Globus pallidus (tissue), 1 donor: ENCODE data around the gene ALDH16A1.
A peak's percentile ranks its signal among the peaks of the same experiment; 100 is the strongest.
"Not testable (repeated sequence)": the region's sequence is repeated elsewhere in the genome, so short reads cannot be mapped to it uniquely, and the experiment has no call there.

Source experiments
- DNase-seq: peaks from one replicate; pipeline ENCODE4 v3.0.0-alpha.2; 2015; ENCODE audit warnings: low spot score

ALDH16A1 gene

DNA sequence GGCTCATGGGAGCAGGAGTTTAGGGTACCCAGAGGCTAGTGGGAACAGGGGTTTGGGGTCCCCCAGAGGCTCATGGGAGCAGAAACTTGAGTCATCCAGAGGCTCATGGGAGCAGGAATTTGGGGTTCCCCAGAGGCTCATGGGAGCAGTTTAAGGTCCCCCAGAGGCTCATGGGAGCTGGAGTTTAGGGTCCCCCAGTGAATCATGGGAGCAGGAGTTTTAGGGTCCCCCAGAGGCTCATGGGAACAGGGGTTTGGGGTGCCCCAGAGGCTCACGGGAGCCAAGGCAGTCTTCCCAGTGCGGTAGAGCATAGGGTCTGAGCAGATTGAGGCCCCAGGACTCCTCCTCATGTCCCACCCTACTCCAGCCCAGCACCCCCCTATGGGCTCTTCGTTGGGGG, 12.3 kb downstream of the ALDH16A1 start:
- DNase-seq: no peak

DNA sequence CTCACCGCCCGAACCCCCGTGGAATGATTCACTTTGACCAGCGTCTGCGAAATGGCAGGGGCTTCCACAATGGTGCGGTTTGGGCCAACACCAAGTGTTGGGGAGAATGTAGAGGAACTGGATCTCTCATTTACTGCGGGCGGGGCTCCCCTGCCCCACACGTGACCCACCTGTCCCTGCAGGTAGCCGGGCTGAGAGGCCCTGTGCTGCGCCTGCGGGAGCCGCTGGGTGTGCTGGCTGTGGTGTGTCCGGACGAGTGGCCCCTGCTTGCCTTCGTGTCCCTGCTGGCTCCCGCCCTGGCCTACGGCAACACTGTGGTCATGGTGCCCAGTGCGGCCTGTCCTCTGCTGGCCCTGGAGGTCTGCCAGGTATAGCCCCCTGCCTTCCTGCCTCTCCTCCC, 15.2 kb downstream of the ALDH16A1 start:
- DNase-seq: no peak

DNA sequence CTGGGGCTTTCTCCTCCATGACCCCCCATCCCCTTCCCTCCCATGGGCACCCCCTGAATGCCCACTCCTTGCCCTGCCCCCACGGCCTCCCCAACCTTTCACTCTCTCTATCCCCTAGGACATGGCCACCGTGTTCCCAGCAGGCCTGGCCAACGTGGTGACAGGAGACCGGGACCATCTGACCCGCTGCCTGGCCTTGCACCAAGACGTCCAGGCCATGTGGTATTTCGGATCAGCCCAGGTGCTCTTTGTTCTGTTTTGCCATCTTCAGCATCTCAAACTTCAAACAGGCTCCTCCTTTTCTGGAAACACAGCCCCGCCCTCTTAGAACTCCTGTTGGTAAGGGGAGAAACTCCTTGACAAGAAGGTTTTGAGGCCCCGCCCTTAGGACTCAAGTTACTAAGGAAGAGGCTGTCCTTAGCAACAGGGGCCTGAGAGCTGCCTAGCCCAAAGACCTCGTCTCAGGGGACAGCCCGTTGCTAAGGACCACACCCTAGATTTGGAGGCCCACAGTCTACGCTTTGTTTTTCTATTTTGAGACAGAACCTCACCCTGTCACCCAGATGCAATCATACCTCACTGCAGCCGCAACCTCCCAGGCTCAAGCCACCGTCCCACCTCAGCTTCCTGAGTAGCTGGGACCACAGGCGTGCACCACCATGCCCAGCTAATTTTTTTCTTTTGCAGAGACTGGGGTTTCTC, 15.9 kb downstream of the ALDH16A1 start:
- DNase-seq: no peak

DNA sequence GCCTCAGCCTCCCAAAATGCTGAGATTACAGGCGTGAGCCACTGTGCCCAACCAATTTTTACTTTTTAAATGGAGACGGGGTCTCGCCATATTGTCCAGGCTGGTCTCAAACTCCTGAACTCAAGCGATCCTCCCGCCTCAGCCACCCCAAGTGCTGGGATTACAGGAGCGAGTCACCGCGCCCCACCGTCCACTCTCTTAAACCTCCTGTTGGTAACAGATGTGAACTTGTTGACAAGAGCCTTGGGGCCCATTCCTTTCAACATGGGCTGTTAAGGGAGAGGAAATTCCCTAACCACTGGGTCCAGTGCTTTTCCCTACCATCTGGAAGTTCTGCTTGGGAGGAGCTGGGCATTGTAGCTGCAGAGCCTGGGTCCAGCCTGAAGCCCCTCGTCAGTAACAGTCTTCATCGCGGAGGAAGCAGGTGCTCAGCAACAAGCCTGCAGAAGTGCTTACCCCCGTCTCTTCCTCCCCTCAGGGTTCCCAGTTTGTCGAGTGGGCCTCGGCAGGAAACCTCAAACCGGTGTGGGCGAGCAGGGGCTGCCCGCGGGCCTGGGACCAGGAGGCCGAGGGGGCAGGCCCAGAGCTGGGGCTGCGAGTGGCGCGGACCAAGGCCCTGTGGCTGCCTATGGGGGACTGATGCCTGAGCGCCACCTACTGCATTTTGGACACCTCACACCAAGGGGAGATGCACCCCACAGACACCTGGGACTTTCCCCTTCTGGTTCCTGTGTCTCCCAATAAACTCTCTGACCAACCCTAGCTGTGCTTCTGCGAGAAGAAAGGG, 17.0 kb downstream of the ALDH16A1 start:
- no peak for DNase-seq

DNA sequence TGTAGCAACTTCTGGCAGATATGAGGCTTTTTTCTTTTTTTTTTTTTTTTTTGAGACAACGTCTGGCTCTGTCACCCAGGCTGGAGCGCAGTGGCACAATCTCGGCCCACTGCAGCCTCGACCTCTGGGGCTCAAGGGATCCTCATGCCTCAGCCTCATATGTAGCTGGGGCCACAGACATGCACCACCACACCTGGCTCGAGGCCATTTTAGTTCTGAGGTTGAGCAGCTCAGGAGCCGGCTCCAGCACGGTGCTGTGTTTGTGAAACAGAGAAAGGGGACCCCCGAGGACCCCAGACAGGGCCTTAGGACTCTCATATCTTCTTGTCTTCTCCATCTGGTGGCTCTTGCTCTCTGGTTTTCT, 17.6 kb downstream of the ALDH16A1 start:
- DNase-seq: no peak

DNA sequence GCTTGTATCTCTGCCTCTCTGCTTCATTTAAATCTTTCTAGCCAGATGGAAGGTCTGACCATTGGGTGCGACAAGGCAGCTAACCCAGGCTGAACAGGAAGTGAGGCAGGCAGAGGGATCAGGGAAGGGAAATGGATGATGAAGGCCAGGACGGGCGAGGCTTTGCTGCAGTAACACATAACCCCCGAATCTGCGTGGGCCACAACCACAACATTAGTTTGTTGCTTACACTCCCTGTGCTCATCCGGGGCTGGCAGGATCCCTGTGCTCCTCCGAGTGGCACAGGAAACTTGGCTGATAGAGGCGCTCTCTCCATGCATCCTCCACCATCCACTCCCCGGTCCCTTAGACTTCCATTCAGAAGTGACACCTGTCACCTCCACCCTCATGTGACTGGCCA, 19.9 kb downstream of the ALDH16A1 start:
- DNase-seq: no peak

DNA sequence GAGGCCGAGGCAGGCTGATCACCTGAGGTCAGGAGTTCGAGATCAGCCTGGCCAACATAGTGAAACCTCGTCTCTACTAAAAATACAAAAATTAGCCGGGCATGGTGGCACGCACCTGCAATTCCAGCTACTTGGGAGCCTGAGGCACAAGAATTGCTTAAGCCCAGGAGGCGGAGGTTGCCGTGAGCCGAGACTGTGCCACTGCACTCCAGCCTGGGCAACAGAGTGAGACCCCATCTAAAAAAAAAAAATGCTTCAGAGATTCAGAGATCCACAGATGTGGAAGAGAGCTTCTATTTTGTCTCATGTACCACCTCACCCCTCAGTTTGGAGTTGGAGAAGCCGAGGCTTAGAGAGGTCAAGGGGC, 20.5 kb downstream of the ALDH16A1 start:
- DNase-seq: not testable (repeated sequence)

DNA sequence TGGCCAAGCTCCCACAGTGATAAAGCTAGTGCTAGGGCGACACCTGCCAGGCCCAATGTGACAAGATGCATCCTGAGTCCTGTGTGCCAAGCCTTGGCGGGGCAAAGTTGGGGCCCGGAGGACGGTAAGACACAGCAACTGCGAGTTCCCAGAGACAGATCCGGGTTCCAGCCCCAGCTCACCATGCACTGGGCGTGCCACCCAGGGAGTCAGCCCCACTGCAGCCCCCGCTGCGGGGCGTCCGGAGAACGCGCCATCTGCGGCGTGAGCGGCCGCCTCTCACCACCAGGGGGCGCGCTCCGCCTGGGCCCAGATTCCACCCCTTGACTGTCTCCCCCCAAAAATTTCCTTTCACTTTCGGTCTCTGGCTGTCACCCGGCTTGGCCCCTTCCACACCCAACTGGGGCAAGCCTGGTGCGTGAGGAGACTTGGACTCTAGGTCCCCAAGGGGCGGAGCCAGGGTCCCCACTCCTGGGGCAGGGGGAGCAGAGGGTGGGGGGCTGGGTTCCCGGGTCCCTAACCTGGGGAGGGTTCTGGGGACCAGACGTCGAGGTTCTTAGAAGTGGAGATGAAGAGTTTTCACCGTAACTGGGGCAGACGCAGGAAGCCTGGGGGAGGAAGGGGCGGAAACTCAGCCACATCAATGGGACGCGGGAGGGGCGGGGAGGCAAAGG, 21.0 kb downstream of the ALDH16A1 start, which contains the start of gene FLT3LG:
Gene FLT3LG, plus strand, starts transcription at position 348 of the 674 bp plus-strand sequence. CDS start 425 bp downstream, outside the sequence.
- DNase-seq: peak; percentile 58

DNA sequence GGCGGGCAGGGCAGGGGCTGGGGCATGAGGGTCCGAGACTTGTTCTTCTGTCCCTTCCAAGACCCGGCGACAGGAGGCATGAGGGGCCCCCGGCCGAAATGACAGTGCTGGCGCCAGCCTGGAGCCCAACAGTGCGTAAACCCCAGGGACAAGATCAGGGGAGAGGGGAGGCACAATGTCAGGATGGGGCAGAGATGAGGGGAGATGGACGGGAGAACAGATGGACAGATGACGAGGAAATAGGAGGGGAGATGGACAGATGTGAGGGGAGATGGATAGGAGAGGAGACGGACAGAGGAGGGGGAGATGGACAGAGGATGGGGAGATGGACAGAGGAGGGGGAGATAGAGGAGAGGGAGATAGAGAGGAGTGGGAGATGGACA, 21.5 kb downstream of the ALDH16A1 start:
- DNase-seq: no peak

DNA sequence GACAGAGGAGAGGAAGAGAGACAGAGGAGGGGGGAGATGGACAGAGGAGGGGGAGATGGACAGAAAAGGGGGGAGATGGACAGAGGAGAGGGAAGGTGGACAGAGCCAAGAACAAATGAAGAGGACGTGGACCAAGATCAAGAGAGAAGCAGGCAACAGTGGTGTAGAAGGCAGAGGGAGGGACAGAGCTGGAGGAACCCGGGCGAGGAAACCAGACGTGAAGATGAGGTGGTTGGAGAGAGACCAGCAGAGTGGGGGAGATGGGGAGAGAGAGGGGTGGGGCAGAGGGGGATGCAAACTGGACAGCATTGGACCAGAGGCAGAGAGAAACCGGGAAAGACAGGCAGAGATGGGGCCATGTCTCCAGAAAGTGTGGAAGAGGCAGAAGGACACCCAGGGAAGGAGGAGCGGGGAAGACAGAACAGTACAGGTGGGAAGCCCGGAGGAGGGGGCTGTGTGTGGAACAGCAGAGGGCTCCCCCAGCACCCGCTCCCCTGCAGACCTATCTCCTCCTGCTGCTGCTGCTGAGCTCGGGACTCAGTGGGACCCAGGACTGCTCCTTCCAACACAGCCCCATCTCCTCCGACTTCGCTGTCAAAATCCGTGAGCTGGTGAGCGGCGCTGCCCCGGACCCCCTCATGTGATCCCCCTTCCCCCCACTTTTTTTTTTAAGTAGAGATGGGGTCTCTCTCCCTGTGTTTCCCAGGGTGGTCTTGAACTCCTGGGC, 22.3 kb downstream of the ALDH16A1 start:
- DNase-seq: no peak

DNA sequence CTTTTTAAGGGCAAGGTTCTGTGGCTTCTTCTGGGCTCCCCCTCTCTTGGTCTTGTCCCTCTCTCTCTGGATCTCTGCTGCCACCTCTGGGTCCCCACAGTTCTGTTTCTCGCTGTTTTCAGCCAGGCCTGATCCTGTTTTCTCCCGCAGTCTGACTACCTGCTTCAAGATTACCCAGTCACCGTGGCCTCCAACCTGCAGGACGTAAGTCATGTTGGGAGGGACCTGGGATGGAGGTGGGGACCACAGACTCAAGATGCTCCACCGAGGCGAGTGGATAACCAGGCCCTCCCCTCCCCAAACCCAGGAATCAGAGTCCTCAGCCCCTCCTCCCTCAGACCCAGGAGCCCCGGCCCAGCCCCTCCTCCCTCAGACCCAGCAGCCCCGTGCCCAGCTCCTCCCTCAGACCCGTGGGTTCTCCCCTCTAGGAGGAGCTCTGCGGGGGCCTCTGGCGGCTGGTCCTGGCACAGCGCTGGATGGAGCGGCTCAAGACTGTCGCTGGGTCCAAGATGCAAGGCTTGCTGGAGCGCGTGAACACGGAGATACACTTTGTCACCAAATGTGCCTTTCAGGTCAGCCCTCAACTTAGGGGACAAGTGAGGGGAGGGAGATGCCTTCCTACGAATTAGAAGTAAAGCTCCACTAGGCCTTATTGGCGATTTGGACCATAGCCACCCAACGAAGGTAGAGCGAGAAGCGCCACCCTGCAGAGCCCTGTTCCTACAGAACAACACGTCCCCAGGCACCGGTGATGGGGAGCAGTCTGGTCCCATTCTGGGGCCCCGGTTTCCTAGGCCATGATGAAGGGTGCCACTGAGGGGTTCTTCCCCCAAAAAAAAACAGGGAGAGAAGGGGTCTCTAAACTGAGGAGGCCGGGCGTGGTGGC, 23.2 kb downstream of the ALDH16A1 start:
- no peak for DNase-seq

DNA sequence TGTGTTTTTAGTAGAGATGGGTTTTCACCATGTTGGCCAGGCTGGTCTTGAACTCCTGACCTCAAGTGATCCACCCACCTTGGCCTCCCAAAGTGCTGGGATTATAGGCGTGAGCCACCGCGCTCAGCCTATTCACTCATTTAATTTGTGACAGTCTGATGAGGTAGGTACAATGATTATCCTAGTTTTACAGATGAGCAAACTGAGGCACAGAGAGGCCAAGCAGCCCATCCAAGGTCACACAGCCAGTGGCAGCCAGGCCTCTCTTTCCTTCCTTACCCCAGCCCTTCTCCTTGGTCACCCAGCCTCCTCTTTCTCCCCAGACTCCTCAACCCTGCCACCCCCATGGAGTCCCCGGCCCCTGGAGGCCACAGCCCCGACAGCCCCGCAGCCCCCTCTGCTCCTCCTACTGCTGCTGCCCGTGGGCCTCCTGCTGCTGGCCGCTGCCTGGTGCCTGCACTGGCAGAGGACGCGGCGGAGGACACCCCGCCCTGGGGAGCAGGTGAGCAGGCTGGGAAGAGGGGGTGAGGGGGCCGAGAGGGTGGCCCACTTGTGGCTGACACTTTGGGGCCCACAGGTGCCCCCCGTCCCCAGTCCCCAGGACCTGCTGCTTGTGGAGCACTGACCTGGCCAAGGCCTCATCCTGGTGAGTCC, 27.1 kb downstream of the ALDH16A1 start:
- DNase-seq: no peak

DNA sequence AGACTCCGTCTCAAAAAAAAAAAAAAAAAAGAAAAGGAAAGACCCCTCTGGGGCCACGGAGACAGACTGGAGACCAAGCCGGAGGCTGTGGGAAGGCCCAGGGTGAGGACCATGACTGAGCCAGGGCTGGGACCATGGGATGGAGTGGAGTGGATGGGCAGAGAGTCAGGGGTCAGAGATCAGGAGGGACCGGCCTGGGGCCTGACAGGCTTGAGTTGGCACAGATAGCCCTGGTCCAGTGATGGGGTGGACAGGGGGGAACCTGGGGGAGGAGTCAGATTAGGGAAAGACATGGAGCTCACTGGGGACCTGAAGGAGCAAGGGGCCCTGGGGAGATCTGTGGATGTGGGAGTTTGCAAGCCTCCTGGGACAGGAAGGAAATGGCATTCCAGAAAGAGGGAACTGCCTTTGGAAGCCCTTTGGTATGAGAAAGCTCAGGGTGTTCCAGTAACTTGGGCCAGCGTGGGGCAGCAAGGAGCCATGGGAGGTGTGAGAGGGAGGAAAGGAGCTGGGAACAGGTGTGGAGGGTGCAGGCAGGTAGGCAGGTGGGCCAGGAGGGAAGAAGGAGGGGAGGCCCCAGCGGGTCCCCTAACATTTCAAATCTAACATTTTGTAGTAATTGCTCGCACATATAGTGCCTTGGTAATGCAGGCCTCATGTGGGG, 28.1 kb downstream of the ALDH16A1 start:
- DNase-seq: no peak

DNA sequence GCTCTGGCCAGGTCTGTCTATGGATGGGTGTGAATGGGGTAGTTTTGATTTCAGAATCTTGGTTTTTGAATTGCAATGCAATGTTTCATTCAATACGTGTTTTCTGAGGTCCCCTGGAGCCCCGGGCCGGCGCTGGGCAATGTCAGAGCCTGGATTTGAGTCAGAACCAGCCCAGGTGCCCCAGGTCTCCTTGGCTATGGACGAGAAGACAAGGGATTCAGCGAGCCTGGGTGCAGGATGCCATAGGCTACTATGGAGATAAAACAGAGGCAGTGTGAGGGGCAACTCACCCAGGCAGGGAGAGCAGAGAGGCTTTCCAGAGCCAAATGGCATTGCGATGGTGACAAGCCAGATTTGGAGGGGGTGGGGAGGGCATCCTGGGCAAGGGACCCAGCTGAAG, 33.2 kb downstream of the ALDH16A1 start:
- DNase-seq: no peak

DNA sequence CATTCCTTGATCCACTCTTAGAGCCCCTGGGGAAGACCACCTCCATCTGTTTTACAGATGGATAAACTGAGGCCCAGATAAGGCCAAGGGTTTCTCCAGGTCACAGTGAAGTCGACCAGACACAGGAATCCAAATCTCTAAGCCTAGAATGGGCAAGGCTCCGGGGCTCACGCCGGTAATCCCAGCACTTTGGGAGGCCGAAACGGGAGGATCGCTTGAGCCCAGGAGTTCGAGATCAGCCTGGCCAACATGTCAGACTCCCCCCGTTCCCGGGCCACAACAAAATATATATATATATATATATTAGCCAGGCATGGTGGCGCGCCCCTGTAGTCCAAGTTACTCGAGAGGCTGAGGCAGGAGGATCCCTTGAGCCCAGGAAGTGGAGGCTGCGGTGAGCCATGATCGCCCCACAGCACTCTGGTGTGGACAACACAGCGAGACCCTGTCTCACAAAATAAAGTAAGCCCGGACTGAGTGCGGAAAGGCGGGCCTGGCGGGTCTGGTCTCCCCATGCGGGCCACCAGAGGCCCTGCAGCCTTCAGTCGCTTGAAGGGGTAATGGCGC, 33.8 kb downstream of the ALDH16A1 start:
- DNase-seq: no peak

DNA sequence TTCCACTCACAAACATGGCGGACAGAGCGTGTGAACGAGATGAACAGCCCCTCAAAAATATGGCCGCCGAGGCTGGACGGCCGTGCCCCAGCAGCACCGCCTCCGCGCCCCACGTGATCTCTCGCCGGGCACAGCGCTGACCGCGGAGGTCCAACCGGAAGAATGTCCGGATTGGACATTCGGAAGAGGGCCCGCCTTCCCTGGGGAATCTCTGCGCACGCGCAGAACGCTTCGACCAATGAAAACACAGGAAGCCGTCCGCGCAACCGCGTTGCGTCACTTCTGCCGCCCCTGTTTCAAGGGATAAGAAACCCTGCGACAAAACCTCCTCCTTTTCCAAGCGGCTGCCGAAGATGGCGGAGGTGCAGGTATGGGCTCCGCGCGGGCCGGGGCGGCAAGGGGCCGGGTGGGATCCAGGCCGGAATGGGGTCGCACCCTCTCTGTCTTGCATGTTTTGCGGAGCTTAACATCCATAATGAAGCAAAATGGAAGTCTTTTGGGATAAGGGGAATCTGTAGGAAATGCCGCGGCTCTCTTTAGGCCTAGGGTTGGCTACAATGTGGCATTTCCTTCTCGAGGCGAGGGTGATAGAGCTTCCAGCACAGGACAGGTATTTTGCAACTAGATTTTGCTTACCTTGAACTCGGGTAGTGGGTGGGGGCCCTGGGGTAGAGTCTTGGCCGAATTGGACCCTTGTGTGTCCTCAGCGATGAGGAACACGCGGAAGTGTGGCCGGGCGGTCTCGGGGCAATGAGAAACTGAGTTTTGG, 34.4 kb downstream of the ALDH16A1 start, which contains the start of gene RPL13A:
Gene RPL13A, plus strand, starts transcription at position 332 of the 769 bp plus-strand sequence. Its CDS starts 22 bp downstream, at position 354.
- peak; percentile 99 for DNase-seq

DNA sequence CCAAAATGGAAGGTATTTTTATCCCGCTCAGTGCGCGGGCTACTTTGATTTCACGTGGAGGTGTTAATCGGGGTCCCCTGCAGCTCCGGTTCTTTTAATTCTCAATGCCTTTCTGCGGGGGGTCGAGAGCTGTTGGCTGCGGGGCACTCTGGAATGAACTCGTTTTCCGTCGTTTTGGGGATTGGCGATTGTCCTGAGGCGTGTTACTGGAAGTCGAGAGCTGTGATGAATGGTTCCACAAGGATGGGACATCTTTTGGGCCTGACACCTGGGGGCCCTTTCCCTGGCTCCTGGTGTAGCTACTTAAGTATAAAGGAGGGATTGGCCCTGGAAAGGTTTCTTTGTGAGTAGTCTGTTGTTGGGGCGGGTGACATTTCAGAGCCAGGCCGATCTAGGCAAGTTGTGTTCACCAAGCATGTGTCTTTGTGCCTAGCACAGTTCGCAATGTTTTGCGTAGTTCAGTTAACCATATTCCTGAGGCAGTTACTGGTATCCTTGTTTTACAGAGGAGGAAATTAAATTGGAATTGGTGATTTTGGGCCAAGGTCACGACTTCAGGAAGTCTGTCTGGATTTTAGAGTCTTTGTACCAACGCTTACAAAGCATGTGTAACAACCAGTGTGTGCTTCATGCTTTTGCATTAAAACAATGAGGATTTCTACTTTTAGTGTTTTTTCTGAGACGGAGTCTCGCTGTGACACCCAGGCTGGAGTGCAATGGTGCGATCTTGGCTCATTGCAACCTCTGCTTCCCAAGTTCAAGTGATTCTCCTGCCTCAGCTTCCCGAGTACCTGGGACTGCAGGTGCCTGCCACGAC, 35.2 kb downstream of the ALDH16A1 start:
- no peak for DNase-seq
